Stimulated activated CD4-positive, alpha-beta T cell treated with anti-CD3 and anti-CD28 coated beads, Interleukin-1b, Interleukin-23, amount 100 ng/mL, for 1 hour (primary cell): ENCODE results near the gene PRAMEF13.
A peak's percentile ranks its signal among the peaks of the same experiment; 100 is the strongest.
"Not testable (repeated sequence)": the region's sequence is repeated elsewhere in the genome, so short reads cannot be mapped to it uniquely, and the experiment has no call there.

Source experiments
- DNase-seq, 2 donors: peaks; one replicate each; pipeline ENCODE4 v3.0.0-alpha.2; 2020; ENCODE audit warnings: low read depth in 2 of 2

The PRAMEF13 gene

GRCh38 chr1:13201309-13201708, at the start of gene PRAMEF13:
Gene PRAMEF13, minus strand, starts transcription at chr1:13201409. Its CDS starts 1,820 bp downstream, at chr1:13199589.
- DNase-seq, result not testable (repeated sequence)

- DNase-seq, result not testable (repeated sequence)
Observed at GRCh38 chr1:13247122-13247521, 45.9 kb upstream of the PRAMEF13 start.

- DNase-seq, result not testable (repeated sequence)
Observed at GRCh38 chr1:13246554-13246871, 45.3 kb upstream of the PRAMEF13 start.

DNA sequence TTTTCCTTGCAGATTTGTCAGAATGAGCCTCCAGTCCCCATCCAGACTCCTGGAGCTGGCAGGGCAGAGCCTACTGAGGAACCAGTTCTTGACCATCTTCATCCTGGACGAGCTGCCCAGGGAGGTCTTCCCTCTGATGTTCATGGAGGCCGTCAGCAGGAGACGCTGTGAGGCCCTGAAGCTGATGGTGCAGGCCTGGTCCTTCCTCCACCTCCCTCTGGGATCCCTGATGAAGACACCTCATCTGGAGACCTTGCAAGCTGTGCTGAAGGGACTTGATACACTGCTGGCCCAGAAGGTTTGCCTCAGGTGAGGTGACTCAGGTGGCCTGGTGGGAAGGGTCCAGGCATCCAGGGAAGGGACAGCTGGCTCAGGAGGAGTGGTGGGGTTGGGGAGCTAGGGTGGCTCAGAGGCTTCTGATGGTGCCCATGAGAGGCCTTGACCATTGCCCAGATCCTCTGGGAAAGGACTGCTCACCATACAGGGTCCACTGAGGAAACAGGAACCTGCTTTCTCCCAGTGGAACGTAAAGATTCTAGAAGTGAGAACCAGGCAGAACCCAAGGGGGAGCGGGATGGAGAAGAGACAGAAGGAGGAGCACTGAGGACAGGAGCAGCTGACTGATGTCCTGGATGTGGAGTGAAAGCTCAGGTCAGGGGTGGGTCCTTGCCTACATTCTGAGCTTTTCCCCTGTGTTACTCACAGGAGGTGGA, 44.8 kb upstream of the PRAMEF13 start:
- not testable (repeated sequence) for DNase-seq

- DNase-seq, result not testable (repeated sequence)
Observed at GRCh38 chr1:13243536-13244263, 42.5 kb upstream of the PRAMEF13 start.

GRCh38 chr1:13239633-13240032, 38.4 kb upstream of the PRAMEF13 start:
- DNase-seq, result not testable (repeated sequence)

DNA sequence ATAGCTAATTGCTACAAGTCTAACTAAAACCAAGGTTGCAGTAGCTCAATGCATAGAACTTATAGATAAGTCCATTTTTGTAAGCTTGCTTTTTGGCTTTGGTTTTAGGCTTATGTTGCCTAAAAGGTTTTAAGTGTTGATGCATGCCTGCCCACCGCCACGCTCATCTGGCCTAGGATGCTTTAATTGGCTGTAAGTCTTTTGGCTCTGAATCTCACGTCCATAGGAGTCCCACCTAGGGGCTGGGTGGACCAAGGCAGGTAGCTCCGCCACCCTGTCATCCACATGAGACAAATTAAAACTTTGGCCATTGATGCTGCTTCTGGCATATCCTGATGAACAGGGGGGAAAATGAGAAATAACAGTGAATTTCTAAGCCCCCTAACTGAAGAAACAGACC, 36.4 kb upstream of the PRAMEF13 start:
- not testable (repeated sequence) for DNase-seq

GRCh38 chr1:13234057-13234456, 32.8 kb upstream of the PRAMEF13 start:
- DNase-seq, result not testable (repeated sequence)

- not testable (repeated sequence) for DNase-seq
Observed at GRCh38 chr1:13232056-13232455, 30.8 kb upstream of the PRAMEF13 start.

- DNase-seq, result not testable (repeated sequence)
Observed at GRCh38 chr1:13231061-13231750, 30.0 kb upstream of the PRAMEF13 start.

- not testable (repeated sequence) for DNase-seq
Observed at GRCh38 chr1:13230601-13231000, 29.4 kb upstream of the PRAMEF13 start.

GRCh38 chr1:13230096-13230495, 28.9 kb upstream of the PRAMEF13 start:
- not testable (repeated sequence) for DNase-seq

DNA sequence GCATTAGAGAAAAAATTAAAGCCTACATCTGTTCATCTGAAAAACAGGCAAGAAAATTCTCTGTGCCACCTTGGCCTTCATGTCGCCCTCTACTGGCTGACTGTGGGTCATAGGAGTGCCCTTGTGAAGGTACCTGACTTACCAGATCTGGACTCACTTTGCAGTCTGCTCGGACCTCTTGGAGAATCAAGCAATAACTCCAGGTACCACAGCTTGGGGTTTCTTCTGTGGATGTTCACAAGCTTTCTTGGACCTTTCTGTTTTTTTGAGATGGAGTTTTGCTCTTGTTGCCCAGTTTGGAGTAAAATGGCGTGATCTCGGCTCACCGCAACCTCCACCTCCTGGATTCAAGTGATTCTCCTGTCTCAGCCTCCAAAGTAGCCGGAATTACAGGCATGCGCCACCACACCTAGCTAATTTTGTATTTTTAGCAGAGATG, 27.2 kb upstream of the PRAMEF13 start:
- peak in 1 of 2 donors; percentile 23 for DNase-seq

DNA sequence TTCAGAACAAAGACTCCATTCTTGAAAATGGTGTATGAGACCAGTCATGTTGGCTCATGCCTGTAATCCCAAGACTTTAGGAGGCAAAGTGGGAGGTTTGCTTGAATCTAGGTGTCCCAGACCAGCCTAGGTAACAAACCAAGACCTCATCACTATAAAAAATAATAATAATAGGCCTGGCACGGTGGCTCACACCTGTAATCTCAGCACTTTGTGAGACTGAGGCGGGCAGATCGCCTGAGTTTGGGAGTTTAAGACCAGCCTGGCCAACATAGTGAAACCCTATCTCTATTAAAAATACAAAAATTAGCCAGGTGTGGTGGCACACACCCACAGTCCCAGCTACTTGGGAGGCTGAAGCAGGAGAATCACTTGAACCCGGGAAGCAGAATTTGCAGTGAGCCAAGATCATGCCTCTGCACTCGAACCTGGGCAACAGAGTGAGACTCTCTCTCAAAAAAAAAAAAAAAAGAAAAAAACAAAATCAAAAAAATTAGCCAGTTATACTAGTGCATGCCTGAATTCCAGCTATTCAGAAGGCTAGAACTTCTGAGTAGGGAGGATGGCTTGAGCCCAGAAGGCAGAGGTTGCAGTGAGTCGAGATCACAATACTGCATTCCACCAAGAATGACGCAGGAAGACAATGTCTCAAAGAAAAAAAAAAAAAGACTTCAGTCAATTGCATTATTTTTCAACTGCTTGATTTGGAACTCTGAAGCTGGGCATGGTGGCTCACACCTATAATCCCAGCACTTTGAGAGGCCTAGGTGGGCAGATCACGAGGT, 26.3 kb upstream of the PRAMEF13 start:
- not testable (repeated sequence) for DNase-seq

DNA sequence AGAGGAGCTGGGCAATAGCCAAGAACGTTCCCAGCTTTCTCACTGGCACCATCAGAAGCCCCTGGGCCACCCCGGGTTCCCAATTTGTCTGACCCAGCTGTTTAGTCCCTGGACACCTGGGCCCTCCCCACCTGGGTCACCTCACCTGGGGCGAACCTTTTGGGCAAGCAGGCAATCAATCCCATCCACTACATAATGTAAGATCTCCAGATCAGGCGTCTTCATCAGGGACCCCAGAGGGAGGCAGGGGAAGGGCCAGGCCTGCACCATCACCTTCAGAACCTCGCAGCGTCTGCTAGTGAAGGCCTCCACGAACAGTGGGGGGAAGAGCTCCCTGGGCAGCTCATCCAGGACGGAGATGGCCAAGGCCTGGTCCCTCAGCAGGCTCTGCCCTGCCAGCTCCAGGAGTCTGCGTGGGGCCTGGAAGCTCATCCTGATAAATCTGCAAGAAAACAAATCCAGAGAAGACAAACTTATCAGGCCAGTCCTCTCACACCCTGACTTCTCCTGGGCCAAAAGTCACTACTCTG, 24.5 kb upstream of the PRAMEF13 start, which contains the start of gene PRAMEF18:
TSS of gene PRAMEF18 (minus strand) at position 480 of the 530 bp plus-strand sequence. CDS start at position 432, 48 bp downstream.
- DNase-seq, result not testable (repeated sequence)

DNA sequence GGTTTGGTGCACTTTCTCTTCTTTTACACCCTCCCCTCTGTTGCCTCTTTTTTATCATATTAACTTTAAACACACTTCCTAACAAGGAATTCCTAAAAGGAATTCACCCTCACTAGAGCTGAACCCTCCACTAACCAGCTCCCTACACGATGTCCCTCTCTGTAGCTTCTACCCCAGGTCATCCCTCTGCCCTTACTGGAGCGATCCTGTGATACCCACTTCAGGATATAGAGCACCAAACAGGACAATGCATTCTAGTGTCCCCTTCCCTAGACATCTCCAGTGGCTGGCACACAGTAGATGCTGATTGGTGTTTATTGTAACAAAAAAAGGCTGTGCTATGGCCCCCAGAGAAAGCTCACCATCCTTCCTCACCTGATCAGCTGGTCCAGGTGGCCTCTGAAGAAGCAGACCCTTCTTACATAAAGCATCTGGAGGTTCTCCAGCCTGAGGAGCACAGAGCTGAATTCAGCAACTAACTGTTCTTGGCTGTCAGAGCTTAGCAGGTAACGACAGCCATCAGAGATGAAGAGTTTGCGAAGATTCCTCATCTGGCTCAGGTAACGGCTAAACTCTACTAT, 23.4 kb upstream of the PRAMEF13 start:
- no peak for DNase-seq

GRCh38 chr1:13222788-13223187, 21.6 kb upstream of the PRAMEF13 start:
- DNase-seq, result not testable (repeated sequence)

DNA sequence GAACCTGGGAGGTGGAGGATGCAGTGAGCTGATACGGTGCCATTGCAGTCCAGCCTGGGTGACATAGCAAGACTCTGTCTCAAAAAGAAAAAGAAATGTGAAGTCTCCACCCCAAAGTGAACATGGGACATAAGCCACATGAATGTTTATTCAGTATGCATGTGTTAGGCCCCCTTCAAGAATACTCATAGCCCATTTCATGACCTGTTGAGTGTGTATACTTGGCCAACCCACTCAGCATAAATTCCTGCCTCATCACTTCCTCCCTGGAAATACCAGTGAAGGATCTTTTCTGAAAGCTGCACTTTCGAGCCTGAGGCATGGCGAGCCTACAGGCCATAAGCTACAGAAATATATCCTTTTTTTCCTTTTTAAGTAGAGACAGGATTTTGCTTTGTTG, 18.0 kb upstream of the PRAMEF13 start:
- not testable (repeated sequence) for DNase-seq

- not testable (repeated sequence) for DNase-seq
Observed at GRCh38 chr1:13216619-13217018, 15.4 kb upstream of the PRAMEF13 start.

DNA sequence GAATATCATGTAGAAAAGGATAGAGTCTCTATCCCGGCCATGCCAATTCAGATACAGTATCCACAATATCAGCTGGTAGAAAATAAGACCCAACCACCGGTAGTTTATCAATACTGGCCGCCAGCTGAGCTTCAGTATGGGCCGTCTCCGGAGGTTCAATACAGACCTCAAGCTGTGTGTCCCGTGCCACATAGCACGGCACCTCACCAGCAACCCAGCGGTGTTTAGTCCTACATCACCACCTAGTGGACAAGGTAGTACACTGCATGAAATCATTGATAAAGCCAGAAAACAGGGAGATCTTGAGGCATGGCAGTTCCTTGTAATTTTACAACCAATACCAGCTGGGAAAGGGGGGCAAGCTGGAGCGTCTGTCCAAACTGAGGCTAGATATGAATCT, 7.5 kb upstream of the PRAMEF13 start:
- not testable (repeated sequence) for DNase-seq

GRCh38 chr1:13171548-13171947, 29.7 kb downstream of the PRAMEF13 start, which contains the start of gene PRAMEF9:
Gene PRAMEF9, plus strand, starts transcription at chr1:13171848. Its CDS starts 3,433 bp downstream, at chr1:13175281.
- not testable (repeated sequence) for DNase-seq
